B cell (primary cell): ENCODE measurements around the gene TLCD2.

Source experiments
- EZH2 ChIP-seq: IDR thresholded peaks from 2 replicates; pipeline ENCODE4 v1.6.1; 2012; ENCODE audit warnings: borderline replicate concordance, low read depth, mild to moderate bottlenecking, moderate library complexity, low read length; ENCODE audit not compliant: insufficient read depth, poor library complexity, severe bottlenecking
- TF ChIP-seq, protein P1 (sequence below): fragments of 200-600 bp; IDR thresholded peaks from one replicate; pipeline ENCODE4 v1.8.0; 2022; ENCODE audit warnings: antibody characterized with exemption, mild to moderate bottlenecking

DNA sequence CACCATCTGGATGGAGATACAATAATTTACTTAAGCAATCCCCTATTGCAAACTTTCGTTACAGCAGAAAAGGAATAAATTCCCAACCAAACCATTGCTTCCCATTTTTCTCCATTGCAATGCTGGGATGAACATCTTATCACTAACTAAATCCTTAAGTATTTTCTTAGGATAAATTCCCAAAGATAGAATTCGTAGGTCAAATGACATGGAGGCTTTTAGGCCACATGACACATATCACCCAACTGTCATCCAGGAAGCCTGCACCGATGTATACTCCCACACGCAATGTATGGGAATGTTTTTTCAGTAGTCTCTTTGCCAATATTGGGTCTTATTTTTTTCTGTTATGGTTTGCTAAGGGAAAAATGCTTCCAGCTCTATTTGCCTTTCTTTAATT, 1.6 kb upstream of the TLCD2 start:
- TF ChIP-seq, protein P1, sequence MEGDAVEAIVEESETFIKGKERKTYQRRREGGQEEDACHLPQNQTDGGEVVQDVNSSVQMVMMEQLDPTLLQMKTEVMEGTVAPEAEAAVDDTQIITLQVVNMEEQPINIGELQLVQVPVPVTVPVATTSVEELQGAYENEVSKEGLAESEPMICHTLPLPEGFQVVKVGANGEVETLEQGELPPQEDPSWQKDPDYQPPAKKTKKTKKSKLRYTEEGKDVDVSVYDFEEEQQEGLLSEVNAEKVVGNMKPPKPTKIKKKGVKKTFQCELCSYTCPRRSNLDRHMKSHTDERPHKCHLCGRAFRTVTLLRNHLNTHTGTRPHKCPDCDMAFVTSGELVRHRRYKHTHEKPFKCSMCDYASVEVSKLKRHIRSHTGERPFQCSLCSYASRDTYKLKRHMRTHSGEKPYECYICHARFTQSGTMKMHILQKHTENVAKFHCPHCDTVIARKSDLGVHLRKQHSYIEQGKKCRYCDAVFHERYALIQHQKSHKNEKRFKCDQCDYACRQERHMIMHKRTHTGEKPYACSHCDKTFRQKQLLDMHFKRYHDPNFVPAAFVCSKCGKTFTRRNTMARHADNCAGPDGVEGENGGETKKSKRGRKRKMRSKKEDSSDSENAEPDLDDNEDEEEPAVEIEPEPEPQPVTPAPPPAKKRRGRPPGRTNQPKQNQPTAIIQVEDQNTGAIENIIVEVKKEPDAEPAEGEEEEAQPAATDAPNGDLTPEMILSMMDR: no peak
- TF ChIP-seq EZH2: no peak
